ENCODE results near the gene LRPPRC. TPM values are rescaled to one million over a fixed set of nuclear protein-coding genes. Genes with fewer than 3 reads are reported as not detected.
A peak's percentile ranks its signal among the peaks of the same experiment; 100 is the strongest.

The LRPPRC gene
- total and polyA plus RNA-seq, 9 of the 15 experiments (the other 6 are each of a cell fraction or from before 2014, with no cell fraction given) = 41.5 to 214 (median 138) TPM

- TF ChIP-seq ZNF589 (CRISPR knock-in tag; IDR thresholded peaks at IDR 0.05; ENCODE audit: low read depth) (no peak), NFE2 (IDR thresholded peaks at IDR 0.05; ENCODE audit: low read depth) (0 out of 2 replicates have a peak, but pooled peaks have one; percentile 6), ZNF280B (CRISPR knock-in tag; IDR thresholded peaks at IDR 0.05) (no peak), CHAMP1 (IDR thresholded peaks at IDR 0.05) (peak; percentile 48; the same call in 1 of the 2 replicates), HNRNPL (IDR thresholded peaks at IDR 0.05; ENCODE audit: low read depth, low read length) (0 out of 2 replicates have a peak, but pooled peaks have one; percentile 53), COPS2 (conservative IDR thresholded peaks at IDR 0.05) (no peak), PHF8 (IDR thresholded peaks at IDR 0.05; ENCODE audit: borderline replicate concordance, low read length) (peak; percentile 84), MYC (IDR thresholded peaks at IDR 0.05; ENCODE audit: low read depth, low read length) (peak; percentile 96), MYC (CRISPR knock-in tag; IDR thresholded peaks at IDR 0.05; ENCODE audit: borderline replicate concordance, low read depth) (peak; percentile 59; the same call in 1 of the 2 replicates), RBM14 (IDR thresholded peaks at IDR 0.05; ENCODE audit: borderline replicate concordance, insufficient read depth, low read depth, low read length) (no peak), ELK3 (CRISPR knock-in tag; IDR thresholded peaks at IDR 0.05) (no peak), MAFK (IDR thresholded peaks at IDR 0.05; ENCODE audit: low read length) (0 out of 2 replicates have a peak, but pooled peaks have one; percentile 7), GATAD2B (IDR thresholded peaks at IDR 0.05; ENCODE audit: borderline replicate concordance) (0 out of 2 replicates have a peak, but pooled peaks have one; percentile 57), PCBP1 (IDR thresholded peaks at IDR 0.05; ENCODE audit: low read depth, low read length, poor library complexity, severe bottlenecking) (peak; percentile 85), KLF1 (tag; IDR thresholded peaks at IDR 0.05) (no peak), PYGO2 (tag; IDR thresholded peaks at IDR 0.05) (no peak), GATAD2A (IDR thresholded peaks at IDR 0.05) (no peak)
- TF ChIP-seq, protein P1, sequence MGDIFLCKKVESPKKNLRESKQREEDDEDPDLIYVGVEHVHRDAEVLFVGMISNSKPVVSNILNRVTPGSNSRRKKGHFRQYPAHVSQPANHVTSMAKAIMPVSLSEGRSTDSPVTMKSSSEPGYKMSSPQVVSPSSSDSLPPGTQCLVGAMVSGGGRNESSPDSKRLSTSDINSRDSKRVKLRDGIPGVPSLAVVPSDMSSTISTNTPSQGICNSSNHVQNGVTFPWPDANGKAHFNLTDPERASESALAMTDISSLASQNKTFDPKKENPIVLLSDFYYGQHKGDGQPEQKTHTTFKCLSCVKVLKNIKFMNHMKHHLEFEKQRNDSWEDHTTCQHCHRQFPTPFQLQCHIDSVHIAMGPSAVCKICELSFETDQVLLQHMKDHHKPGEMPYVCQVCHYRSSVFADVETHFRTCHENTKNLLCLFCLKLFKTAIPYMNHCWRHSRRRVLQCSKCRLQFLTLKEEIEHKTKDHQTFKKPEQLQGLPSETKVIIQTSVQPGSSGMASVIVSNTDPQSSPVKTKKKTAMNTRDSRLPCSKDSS (IDR thresholded peaks at IDR 0.05; ENCODE audit: low read depth, partially characterized antibody) = no peak
- TF ChIP-seq, protein P2, sequence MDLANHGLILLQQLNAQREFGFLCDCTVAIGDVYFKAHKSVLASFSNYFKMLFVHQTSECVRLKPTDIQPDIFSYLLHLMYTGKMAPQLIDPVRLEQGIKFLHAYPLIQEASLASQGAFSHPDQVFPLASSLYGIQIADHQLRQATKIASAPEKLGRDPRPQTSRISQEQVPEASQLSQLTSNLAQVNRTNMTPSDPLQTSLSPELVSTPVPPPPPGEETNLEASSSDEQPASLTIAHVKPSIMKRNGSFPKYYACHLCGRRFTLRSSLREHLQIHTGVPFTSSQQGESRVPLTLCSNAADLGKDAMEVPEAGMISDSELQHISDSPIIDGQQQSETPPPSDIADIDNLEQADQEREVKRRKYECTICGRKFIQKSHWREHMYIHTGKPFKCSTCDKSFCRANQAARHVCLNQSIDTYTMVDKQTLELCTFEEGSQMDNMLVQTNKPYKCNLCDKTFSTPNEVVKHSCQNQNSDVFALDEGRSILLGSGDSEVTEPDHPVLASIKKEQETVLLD (IDR thresholded peaks at IDR 0.05) = no peak
Observed at GRCh38 chr2:43995733-43996533, at the start of gene LRPPRC (continued).

Measured in K562 (cell line).